GM19240 (cell line): ENCODE data around the gene CUL1.

Experiments used
- DNase-seq: peaks from one replicate; pipeline ENCODE4 v3.0.0; 2011; ENCODE audit warnings: low spot score; ENCODE audit not compliant: insufficient read length

Gene CUL1

DNA sequence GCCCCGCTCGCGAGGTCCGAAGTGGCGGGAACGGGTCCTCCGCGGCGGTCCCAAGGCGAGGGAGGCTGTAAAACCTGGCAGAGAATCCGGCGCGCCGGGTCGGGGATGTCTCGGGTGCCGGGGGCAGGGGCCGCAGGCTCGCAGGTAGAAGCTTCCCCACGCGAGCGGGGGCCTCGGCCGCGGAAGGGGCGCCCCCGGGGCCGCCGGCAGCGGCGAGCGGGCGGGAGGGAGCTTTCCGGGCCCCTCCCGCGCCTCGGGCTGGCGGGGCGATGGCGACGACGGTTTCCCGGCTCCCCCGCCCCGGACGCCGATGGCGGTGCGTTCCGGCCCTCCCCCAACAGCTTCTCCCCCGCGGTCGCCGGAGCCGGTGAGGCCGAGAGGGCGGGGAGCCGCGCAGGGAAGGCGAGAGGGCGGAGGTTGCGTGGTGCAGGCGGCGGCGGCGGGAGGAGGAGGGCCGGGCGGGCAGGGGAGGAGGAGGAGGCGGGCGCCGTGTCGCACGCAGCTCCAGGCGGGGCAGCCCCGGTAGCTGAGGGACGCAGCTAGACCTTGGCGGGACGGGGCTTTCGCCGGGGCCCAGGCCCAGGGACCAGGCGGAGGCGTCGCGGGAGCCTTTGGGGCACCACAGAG lies at the start of gene CUL1:
Gene CUL1 (plus strand): TSS at position 507 of the 627 bp plus-strand sequence. CDS start 31,220 bp downstream, outside the sequence.
- DNase-seq: peak; percentile 21

DNA sequence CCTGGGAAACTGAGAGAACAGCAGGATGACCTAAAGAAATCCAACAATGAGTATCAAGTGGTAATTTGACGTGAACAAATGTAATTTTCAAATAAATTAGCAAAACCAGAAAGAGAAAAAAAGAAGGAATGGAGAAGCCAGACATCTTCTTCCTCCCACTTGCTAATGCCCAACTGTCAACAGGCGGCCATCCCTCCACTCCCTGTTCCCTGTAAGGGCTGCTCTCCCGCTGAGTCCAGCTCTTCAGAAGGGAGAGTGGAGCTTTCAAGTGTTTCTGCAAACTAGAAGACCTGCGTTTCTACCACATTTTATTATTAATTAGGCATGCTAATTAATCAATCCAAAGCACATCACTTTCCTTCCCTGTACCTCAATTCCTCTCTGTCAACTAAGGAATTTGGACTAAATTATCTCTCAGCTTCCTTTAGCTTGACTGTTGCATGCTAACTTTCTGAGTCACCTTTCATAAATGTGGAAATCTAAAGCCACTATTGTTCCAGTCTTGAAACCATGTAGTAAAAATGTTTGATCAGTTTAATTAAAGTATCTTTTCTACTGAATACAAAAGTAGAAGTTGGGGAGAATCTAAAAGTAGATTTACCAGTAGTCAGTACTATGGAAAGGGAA lies 48.4 kb upstream of the CUL1 start:
- no peak for DNase-seq

DNA sequence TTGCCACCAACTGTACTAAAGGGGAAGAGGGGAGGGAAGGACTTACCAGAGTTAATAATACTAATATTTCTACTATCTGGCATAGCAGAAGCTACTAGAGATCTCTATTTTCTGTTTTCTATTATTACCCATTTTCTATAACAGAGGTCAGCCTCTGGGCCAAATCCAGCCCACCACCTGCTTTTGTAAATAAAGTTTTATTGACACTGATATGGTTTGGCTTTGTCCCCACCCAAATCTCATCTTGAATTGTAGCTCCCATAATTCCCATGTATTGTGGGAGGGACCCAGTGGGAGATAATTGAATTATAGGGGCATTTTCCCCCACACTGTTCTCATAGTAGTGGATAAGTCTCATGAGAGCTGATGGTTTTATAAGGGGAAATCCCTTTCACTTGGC lies 45.9 kb upstream of the CUL1 start:
- no peak for DNase-seq

DNA sequence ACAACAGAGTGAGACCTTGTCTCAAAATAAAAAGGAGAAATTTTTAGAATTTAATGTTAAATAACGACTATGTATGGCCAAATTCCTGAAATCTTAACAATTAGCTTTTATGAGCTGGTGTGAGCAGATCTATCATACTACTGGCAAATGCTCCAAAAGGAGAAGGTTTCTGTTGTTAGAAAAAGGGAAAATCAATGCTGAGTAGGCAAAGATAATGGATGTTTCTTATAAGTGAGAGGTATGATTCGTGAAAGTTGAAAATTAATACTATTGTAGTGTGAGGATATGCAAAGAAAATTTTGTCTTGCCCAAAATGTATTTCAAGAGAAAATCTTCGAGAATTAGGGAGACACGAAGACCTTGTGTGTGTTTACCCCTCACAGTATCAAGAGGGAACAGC lies 40.8 kb upstream of the CUL1 start:
- no peak for DNase-seq

DNA sequence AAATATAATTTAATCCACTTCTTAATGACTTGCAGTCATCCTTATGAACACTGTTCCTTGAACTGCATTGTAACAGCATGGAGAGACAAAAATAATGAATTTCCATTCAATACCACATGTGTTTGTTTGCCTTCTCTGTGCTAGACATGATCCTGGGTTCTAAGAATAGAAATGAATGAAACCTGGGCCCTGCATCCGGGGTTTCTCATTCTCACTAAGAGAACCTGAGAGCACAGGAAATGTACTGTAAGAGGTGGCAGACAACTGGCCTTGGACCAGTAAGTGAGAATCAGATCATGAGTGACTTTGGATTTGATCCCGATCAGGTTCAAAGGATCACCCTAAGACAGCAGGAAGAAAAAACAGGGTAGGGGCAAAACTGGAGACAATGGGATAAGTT lies 37.2 kb upstream of the CUL1 start:
- DNase-seq: no peak

DNA sequence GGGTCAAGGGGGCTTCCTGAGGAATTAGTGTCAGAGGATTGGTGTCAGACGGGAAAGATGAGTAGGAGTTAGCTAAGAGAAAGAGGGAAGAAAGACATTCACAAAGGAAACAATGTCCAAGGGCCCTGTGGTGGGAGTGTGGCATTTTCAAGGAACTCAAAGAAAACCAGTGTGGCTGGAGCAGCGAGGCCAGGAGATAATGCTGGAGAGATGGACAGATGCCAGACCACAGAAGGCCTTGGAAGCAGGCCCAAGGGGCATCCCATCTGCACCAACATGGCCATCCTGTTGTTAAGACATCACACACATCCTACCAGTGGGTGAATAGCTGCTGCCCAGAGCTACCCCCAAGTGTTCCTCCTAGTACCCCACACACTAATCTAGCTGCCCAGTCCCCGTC lies 36.1 kb upstream of the CUL1 start:
- DNase-seq: no peak

DNA sequence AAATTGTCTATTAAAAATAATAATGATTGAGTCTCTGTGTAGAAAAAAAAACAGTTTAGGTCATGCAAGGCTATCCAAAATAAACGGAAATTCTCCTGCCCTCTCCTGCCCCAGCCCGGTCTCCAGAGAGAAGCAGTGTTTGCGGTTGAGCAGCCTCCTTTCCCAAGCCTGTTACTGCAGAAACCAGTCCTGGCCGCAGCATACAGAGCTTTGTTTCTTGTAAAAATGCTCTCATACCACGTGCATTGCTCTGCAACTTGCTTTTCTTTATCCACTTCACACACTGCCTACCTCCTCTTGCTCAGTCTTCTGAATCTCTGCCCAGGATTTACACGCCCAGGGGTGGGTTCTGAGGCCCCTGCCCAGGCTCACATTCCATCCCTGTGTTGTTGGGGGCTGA lies 34.4 kb upstream of the CUL1 start:
- no peak for DNase-seq

DNA sequence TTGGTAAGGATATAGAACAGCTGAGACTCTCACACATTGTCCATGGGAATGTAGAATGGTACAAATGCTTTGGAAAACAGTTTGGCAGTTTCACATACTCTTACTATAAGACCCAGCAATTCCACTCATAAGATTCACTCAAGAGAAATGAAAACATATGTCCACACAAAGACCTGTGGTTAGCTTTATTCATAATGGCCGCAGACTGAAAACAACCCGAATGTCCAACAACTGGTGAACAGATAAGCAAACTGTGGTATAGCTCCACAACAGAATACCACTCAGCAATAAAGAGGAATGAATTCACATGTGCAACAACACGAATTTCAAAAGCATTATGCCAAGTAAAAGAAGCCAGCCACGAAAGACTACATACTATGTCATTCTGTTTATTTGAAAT lies 33.5 kb upstream of the CUL1 start:
- no peak for DNase-seq

DNA sequence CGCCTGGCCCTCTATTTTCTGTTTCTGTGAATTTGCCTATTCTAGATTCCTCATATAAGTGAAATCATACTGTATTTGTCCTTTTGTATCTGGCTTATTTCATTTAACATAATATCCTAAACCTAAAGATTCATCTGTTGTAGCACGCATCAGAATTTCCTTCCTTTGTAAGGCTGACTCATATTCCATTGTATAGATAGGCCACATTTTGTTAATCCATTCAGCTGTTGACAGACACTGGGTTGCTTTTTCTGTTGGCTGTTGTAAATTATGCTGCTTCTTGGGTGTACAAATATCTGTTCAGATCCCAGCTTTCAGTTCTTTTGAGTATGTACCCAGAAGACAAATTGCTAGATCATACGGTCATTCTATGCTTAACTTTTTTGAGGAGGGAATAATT lies 28.8 kb upstream of the CUL1 start:
- no peak for DNase-seq

DNA sequence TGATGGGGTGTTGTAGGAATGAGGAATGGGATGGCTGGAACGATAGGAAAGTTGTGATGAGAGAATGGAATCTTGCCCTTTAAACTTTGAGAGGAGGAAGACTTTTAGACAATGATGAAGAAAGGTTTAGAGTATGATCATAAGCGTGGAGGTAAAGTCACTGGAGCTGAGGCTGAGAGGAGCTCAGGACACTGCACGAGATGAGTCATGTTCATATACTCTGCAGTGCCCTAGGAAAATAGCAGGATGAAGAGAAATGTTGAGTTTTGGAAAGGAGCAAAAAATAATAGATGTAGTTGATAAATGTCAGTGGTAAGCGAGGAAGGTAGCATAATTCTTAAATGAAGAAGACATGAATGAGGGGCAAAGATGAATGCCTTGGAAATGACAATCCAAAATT lies 28.3 kb upstream of the CUL1 start:
- DNase-seq: no peak

DNA sequence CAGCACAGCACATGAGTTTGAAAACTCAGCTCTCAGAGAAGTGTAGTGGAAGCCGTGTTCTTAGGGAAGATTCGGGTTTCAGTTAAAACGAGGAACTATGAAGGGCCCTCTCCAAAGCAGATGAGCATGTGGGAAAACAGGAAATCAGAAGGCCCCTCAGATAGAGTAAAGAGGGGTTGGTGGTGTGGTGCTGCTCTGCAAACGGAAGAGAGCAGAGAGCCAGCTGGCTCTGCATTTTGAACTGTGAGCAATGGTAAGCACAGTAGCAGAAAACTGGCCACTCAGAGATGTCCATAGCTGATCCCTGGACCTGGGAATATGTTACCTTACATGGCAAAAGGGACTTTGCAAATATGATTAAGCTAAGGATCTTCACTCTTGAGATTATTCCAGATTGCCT lies 27.9 kb upstream of the CUL1 start:
- no peak for DNase-seq

DNA sequence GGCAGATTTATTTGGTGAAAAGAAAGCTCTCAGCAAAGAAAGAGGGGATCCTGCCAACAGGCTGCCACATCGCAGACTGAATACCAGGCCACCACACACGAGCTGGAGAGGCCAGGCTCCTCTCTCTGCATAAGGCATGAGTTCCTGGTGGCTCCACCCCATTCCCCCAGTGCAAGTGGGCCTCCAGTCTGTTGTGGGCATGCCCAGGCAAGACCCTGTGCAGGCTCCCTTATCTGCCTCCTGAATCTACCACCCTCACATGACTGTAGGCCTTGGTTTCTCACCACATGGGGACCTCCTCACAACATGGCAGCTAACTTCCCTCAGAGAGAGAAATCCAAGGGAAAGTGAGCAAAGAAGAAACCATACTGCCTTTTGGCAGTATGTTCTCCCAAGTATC lies 26.7 kb upstream of the CUL1 start:
- no peak for DNase-seq

DNA sequence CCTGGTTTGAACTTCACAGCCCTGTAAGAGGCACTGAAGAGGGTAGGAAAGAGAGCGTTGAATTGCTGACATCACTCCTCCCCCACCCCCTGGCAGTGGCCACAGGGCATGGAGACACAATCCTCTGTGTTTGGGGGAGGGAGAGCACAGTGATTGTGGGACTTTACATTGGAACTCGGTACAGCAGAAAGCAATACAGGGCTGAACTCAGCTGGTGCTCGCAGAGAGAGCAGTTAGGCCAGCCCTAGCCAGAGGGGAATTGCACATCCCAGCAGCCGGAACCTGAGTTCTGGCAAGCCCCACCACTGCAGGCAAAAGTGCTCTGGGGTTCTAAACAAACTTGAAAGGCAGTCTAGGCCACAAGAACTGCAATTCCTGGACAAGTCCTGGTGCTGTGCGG lies 24.0 kb upstream of the CUL1 start:
- no peak for DNase-seq

DNA sequence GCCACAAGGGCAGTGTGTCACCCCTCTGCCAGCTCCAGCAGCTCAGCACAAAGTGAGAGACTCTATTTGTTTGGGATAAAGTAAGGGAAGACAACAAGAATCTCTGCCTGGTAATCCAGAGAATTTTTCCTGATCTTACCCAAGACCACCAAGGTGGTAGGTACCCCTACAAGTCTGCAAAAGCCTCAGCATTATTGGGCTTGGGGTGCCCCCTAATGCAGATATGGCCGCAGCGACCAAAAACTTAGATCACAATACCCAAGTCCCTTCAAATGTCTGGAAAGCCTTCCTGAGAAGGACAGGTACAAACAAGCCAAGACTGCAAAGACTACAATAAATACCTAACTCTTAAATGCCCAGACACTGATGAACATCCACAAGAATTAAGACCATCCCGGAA lies 22.4 kb upstream of the CUL1 start:
- DNase-seq: no peak

DNA sequence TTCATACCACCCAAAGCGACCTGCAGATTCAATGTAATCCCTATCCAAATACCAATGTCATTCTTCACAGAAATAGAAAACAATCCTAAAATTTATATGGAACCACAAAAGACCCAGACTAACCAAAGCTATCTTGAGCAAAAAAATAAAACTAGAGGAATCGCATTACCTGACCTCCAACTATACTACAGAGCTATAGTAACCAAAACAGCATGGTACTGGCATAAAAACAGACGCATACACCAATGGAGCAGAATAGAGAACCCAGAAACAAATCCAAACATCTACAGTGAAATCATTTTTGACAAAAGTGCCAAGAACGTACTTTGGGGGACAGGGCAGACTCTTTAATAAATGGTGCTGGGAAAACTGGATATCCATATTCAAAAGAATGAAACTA lies 16.9 kb upstream of the CUL1 start:
- no peak for DNase-seq

DNA sequence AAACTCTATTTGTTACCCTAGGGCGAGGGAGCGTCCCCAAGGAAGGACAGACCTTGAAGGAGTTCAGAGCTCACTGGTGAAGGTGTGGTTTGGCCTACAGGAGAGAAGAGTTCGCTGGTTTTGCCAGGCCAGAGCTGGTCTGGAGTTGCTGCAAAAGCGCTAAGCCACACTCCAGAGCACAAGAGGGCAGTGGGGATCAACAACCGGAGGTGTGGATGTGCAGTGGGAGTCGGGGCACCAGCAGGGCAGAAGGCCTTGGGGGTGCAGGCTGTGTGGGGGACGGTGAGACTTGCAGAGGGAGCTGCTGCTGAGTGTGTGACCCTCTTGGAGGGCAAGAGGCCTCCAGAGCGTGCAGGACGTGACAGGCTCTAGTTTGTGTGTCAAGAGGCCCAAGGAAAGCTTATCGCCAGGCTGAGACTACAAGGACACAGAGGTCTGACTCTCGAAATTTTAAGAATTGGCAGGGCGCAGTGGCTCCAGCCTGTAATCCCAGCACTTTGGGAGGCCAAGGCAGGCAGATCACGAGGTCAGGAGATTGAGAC lies 14.3 kb upstream of the CUL1 start:
- DNase-seq: no peak

DNA sequence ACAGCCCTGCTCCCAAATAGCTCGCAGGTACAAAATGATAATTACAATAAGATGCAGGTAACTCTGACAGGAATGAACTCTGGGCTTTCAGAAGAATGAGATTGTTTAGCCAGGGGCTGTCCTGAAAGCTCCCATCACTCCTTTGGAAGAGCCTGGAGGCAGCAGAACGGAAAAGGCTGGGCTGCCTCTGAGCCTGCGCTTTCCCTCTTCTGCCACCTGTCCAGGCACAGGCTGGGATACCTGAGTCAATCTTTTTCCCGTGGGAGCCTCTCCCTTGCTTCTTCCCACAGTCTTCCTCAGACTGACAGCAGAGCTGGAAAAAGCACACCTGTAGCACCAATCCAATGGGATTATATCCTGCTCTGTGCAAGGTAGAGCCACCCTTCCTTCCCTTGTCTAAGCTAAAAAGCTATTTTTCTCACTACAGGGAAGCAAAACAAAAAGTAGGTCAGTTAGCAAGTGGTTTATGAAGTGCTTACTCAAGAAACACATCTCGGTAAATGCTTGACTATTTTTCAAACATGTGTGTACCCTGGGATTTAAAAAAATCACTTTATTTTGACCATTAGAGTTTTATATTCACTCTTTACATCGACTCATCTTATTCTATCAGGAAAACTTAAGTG lies 12.3 kb upstream of the CUL1 start:
- no peak for DNase-seq

DNA sequence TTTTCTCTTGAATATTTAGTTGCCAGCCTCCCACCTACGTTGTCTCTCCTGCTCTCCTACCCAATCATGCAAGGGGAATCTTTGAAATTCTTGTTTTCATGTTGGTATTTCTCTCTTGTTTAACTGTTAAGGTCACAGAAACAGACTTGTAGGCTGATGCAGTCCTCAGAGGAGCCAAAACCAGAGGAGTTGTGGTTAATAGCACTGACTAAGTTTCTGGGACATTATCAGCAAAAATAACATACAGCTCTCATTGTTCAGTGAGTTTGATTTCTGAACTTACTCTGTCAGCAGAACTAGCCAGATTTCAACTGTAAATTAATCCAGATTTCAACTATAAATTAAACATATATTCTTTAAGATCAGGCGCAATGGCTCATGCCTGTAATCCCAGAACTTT lies 11.1 kb upstream of the CUL1 start:
- DNase-seq: no peak

DNA sequence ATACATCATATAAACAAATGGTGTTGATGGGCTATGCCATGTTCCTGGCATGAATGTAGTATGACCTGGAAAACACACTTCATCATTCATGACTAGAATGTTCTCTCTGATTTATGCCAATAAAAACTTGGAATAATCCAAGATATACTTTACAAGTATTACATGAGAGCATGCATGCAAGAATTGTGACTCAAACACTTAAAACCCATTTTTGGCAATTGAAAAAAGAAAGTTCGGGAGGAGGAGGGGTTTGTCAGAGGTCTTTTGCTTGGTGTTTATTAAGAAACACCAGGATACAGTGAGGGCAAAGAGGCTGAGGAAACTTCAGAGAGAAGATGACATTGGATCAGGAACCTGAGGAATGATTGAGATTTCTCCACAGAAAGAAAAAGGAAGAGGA lies 10.2 kb upstream of the CUL1 start:
- no peak for DNase-seq

DNA sequence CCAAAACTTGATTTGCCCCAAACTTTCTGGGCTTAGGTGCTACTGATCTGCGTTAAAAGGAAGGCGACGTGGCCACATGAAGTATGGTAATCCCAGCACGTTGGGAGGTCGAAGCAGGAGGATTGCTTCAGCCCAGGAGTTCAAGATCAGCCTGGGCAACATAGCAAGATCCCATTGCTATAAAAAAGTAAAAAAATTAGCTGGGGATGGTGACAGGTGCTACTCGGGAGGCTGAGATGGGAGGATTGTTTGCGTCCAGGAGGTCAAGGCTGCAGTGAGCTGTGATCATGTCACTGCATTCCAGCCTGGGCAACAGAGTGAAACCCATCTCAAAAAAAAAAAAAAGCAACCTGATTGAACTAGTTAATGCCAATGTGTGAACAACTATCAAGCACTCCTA lies 5.1 kb upstream of the CUL1 start:
- DNase-seq: no peak

DNA sequence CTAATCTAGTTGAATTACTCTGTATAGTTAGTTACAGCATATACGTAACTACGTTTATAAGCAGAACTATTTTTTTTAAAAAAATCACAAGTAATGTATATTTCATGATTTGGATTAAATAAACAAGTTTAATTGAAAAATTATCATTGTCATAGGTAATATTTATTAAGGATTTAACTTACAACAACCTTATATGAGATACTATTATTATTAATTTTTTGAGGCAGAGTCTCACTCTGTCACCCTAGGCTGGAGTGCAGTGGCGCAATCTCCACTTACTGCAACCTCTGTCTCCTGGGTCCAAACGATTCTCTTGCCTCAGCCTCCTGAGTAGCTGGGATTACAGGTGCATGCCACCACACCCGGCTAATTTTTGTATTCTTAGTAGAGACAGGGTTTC lies 4.1 kb upstream of the CUL1 start:
- no peak for DNase-seq

DNA sequence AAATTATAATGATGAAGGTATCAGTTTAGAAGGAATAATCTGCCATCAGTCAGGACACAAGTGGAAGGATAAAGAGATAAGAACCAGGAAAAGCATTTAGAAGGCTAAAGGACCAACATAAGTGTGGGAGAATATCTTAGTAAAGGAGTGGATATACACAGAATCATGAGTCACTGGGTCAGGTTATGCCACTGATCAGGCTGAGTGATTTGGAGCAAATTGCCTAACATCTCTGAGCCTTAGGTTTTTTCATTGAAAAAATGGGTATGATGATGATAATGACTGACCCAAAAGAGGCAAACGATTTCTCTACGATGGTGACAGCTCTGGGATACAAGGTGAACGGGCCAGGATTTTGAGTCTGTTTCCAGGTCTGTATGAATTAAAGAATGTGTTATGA lies 2.8 kb upstream of the CUL1 start:
- DNase-seq: no peak

DNA sequence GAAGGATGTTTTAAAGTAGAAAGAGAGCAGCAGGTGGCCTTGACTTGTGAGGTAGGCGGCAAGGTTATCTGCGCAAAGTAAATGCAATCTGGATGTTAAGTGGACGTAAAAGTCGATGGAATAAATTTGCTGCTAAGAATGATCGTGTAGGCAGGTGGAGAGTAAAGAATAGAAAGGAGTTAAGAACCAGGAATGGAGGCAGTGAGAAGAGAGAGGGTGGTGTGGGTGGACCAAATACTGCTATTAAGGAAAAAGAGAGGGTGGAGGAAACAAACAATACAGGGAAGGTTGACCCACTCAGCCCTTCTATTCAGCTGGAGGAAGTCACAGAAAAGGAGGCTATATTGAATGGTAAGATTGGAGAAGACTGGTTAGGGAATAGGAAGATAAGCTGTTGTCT lies 1.9 kb upstream of the CUL1 start:
- no peak for DNase-seq
